Activated naive CD4-positive, alpha-beta T cell (primary cell): ENCODE results near the gene MTMR3.

Source experiments
- DNase-seq, 4 experiments: peaks; one replicate each; lab custom pipeline; 2025; lab: John Stamatoyannopoulos, UW

The MTMR3 gene

DNA sequence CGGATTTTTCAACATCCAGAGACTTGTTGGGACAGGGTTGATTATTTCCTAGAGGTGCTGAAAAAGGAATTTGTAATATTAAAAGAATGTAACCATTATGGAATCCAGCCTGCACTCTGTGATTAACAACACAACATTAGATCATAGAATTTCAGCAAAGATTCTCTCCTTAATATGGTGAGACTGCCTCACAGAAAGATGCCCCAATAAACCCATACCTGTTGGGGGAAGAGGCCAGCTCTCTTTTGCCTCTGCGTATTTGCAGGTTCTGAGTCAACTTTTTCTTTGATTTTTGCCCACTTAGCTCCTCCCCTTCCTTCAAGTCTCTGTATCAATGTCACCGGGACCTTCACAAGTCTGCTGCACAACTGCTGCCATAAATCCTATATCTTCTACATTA lies 12.4 kb upstream of the MTMR3 start:
- no peak for DNase-seq

DNA sequence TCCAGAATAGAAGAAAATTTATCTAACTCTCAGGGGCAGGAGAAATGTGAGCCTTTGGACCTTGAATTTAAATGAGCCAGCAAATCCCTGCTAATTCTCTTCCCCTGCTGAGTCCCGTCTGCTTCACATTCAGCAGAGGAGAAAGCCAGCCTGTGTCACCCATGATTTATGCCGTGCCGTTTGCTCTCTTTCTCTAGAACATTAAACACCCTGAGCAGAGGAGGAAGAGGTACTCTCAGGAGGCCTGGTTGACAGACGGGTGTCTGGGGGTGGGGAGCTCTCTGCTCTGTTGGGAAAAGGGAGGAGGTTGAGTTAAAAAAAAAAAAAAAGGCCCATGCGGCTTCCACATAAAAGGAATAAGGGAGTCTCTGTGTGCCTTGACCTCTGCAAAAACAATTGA lies 11.3 kb upstream of the MTMR3 start:
- DNase-seq, result no peak

DNA sequence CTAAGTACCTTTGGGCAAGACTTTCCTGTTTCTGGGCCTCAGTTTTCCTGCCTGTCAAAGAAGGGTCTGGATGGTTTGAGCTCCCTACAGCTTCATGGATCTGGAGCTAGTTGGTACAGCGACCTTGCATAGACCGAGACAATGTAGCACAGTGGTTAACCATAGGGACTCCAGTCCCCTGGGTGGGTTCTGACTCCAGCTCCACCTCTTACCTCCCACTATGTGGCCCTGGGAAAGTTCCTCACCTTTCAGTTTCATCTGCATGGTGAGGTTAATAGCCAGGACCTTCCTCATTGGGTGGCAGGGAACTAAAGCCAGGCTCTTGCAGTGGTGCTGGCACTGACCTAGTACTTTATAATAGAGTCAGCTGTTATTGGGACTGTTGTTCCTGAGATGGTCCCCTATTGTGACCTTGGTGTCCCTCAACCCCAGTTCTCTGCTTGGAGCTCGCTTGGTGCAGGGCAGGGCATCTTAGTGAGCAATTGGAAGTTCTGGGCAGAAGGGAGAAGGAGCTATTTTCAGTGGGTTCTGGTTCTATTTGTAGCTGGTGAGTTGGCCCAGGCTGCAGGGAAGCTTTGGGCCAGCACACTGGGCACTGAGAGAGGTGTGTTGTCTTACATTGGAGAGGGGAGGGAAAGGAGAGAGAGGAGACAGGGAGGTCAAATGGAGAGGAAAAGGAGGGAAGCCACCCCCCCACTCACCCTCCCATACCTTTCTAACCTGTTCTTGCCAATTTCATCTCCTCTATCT lies 10.7 kb upstream of the MTMR3 start:
- no peak for DNase-seq

DNA sequence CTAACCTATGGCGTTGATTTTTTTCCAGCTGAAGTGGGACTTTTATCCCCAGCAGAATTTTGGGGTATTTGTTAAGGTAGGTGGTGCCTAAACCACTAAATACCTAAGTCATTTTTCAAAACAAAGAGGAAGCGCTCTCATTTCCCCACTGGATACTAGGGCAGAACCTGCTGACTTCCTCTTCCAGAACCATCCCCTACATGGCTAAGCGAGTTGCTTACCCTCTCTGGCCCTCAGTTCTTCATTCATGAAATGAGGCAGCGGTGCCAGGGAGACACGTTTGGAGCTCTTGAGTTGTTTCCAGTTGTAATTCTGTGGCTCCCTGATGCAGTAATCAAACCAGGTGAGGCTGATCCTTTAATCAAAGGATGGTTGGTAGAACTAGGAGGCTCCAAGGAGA lies 10.0 kb upstream of the MTMR3 start:
- DNase-seq, result no peak

DNA sequence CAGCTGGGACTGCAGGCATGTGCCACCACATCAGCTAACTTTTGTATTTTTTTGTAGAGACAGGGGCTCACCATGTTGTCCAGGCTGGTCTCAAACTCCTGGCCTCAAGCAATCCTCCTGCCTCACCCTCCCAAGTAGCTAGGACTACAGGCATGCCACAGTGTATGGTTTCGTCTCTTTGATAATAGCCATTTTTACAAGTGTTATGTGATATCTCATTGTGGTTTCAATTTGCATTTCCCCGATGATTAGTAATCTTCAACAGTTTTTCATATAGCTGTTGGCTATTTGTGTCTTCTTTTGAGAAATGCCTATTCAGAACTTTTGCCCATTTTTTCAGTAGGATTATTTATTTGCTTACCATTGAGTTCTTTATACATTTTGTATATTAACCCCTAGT lies 9.0 kb upstream of the MTMR3 start:
- DNase-seq, result no peak

DNA sequence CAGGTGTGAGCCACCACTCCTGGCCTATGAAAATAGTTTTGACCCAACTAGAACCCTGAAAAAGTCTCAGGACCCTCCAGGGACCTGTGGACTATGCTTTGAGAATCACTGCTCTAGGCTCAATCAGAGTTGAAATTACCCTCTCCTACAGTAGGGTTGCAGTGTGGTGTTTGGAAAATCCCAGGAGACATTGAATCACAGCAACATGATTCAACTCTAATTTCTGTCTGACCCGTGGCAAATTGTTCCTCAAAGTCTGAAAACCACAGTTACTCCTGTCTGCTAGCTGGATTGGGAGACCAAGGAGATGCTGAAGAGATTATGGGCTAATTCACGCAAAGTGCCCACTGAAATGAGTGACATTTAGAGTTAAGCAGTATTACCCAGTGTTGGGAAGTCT lies 5.4 kb upstream of the MTMR3 start:
- DNase-seq, result no peak

DNA sequence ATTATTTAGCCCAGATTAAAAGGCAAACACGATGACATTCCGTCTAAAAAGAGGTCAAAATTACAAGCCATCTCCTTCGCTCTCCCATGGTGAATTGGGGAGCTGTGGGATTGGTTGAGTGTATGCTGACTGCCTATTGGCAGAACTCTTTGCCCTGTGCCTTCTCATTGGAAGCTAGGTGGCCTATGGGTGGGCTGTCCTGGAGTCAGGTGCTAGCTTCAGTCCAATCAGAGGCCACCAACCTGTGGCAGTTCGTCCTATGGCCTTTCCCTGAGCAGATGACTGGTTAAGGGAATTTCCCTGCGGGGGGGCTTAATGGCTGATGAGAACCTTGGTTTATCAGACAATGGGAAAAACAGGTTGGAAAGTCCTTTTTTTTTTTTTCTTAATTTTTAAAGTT lies 3.2 kb upstream of the MTMR3 start:
- no peak for DNase-seq

DNA sequence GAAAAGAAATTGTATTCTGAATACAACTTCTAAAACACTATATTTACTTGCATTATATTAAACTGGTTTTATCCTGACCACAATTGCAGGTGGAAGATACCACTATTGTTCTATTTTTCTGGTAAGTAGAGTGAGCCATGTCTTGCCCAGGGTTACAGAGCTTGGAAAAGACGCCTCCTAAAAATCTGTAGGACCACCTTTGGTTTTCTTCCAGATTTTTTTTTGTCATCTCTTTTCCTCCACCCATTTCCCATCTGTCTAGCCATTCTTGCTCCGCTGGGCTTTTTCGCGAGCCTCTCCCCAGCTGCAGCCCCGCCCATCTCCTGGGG lies 294 bp upstream of the MTMR3 start:
- no peak for DNase-seq

DNA sequence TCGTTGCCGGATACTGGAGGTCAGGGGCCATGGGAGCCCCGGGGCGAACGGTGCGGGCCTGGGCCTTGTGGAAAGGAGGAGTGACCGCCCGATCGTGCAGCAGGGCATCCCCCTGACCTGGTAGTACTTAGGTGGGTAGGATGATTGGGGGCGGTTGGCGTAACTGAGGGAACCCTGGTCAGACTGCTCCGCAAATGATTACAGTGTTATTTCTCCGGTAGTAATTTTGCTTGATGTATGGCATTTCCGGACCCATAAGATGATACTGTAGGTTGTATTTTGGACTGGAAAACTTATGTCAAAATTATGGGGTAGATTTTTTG lies 762 bp downstream of the MTMR3 start:
- no peak for DNase-seq

DNA sequence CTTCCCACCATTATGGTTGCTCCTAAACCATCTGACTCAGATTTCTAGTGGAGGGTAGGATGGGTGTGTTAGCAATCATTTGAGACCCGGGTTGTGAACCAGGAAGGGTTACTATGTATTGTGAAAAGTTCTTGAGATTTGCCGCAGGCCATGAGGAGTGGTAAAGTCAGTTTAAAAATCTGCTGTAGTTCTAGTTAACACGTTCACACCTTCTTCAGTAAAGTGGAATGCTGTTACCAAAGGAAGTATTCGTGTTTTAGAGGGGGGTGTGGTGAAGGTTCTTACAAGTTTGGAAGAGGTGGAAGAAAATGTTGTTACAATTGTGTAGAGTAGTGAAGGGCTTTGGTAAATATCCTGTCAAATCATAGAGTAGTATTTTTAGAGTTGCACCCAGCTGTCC lies 2.6 kb downstream of the MTMR3 start:
- DNase-seq, result no peak

DNA sequence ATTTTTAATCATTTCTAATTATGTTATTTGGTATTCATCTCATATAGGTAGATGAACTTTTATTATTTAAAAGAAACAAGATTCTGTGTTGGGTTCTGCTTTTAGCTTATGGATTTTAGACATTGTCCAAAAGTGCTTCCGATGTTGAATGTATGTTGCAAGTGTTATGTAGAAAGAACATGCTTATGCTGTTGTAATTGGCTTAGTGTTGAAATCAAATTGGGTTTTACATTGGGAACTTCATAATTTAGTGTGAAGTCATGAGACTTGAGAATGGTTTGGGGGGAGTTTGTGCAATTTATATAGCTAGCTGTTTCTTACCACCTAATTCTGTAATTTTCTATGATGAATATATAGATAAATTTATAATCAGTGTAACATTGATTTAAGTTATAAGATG lies 3.6 kb downstream of the MTMR3 start:
- no peak for DNase-seq

DNA sequence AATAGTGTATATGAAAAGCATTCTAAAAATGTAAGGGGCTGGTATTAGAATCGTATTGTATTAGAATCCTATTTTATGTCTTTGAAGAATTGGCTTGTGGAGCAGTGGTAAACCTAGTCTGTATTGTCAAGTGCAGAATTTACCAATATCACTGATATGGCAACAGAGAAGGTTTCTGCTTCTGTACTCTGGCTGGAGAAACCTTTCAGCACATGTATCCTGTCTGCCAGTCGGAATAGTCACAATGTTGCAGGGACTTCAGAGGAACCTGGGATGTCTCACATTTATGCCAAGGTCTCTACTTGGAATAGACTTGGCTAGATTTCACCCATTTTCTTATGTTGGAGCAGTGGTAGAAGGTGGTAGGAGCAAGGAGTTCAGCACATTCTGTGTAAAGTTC lies 4.4 kb downstream of the MTMR3 start:
- no peak for DNase-seq

DNA sequence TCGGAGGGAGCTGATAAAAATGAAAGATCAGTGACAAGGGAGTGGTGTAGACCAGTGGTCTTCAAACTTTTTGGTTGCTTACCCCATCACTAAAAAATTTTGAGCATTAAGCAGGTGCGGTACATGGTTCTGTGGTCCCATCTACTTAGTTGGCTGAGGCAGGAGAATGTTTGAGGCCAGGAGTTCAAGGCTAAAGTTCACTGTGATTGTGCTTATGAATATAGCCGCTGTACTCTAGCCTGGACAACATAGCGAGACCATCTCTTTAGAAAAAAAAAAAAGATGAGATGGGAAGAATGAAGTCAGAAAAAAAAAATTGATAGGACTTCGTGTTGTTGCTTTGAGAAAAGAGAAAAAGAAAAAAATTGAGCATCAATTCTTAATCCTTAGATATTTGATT lies 7.8 kb downstream of the MTMR3 start:
- DNase-seq, result no peak

DNA sequence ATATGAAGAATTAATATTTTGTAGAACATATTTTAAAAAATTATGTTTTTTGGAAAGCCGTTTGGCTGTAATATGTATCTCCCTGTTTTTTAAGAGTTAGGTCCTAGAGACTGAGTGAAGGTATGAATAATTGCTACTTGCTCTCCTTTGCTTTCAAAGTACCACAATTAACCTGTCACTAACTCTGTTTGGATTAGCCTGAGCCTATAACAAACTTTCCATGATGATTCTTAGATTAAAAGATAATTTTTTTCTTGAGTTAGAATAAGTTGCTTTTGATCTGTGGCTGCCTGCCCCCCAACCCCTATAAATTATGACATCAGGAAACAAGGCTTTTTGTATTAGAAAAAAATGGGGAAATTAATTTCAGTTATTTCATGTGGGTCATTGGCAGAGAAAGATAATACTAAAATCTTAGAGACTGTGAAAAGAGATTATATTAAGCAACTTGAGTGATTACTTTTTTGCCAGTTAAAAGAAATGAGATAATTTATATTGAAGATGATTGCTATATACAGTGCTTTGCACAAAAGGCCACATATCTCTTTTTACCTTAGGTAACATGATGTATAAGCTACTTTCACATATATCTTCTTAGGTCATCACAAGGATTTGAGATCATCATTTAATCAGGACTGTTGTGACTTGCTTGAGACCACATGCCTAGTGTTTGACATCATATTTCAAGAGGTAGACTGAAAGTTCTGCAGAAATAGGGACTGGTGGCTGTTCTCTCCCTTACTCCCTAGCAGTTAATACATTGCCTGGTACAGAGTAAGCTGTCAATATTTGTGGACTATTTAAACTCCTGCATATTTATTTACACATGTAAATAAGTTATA lies 9.6 kb downstream of the MTMR3 start:
- DNase-seq, result no peak

DNA sequence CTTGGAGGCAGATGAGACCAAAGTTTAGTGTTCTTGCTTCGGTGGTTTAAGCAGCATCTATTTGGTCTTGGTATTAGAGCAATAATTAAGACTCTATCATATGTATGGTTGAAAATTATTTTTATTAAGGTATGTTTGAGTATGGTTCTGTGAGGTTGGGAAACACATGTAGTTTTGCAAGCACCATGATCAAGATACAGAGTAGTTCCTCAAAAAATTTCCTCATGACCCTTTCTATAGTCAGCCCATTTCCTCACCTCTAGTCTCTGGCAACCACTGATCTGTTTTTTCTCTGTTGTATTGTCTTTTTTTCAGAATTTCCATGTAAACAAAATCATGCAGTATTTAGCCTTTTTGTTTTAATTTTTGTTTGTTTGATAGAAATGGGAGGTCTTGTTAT lies 18.4 kb downstream of the MTMR3 start:
- no peak for DNase-seq

DNA sequence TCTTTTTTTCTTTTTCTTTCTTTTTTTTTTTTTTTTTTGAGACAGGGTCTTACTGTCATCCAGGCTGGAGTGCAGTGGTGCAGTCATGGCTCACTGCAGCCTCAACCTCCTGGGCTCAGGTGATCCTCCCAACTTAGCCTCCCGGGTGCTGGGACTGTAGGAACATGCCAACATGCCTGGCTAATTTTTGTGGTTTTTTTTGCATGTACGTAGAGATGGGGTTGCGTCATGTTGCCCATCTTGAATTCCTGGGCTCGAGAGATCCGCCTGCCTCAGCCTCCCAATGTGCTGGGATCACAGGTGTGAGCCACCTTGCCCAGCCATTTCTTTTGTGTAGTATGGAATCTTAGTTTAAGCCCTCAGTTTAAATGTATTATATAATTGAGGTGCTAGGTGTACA lies 20.4 kb downstream of the MTMR3 start:
- no peak for DNase-seq

DNA sequence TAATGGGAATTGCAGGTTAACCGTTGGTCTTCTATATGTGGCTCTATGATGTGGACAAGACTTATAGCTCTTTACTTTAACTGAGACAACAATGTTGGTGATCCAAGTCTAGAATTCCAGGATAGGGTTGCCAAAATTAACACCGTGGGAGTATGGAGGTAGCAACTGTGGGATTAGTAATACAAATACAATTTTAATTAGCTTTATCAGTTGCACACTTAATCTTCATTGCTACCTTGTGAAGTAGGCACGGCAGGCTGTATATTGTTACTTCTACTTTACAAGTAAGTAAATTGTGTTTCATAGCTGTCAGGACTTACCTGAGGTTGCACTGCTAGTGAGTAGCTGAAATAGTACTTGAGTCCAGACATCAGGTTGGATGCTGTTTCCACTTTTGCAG lies 21.0 kb downstream of the MTMR3 start:
- no peak for DNase-seq

DNA sequence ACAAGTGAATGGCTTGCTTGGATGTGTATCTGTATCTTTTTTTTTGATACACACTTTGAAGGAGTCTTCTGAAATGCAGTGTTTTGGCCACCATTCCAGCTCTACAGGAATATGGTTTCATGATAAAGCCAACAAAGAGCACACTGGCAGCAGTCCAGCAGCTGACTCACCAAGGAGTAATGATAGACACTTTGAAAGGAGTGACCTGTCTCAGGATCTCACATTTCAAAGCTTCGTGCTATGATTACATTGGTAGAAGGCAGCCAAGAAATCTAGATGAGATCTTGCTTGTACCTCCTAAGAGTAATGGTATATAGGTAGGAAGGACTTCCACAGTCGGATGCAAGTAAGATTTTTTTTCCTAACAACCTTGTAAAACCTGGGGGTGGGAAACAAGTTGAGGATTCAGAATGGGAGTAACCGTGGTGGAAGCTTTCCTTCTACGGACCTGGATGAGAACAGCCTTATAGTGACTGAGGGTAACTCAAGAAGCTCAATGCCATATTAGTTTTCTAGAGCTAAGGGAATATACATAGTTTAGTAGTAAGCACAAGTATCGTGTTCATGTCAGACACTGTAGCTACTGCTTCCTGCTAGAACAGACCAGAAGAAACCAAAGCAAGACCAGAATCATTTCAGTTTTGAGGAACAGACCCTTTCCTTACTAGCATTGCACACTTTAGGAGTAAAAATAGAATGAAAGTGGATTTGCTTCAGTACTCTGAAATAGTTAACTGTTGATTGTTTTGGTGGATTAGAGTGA lies 25.0 kb downstream of the MTMR3 start:
- DNase-seq, result no peak

DNA sequence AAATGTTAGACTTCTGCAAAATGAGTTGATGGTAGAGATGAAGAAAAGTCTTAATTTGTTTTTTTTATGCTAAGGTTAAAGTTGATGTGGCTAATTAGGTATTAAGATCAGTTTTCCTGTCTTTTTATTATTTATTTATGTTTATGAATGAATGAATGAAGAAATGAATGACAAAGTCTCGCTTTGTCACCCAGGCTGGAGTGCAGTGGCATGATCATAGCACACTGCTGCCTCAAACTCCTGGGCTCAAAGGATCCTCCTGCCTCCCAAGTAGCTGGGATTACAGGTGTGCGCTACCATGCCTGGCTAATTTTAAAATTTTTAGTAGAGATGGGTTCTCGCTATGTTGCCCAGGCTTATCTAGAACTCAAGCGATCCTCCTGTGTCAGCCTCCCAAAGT lies 29.2 kb downstream of the MTMR3 start:
- no peak for DNase-seq

DNA sequence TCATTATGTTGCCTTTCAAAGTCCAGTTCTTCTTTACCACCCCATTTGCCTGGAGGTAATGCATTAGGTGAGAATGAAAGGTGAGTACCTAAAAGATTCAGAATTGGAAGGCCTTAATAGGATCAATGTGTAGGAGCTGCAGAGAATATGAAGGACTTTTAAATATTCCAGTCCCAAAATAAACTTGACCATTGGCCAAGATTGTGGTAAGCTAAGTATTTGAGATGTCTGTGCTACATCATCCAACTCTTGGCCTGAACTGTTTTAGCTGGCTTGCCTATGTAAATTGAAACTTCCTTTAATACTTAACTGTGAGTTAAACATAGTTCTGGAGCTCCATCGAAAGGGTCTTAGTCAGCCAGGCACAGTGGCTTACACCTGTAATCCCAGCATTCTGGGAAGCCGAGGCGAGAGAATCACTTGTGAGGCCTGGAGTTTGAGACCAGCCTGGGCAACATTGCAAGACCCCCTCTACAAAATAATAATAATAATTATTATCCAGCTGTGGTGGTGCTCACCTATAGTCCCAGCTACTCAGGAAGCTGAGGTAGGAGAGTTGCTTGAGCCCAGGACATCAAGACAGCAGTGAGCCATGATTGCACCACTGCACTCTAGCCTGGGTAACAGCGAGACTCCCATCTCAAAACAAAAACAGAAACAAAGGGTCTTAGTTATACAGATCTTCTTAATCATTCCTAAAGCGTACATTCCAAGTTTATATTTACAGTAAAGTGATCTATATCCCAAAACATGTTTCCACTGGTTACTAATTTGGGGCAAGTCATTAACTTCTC lies 29.8 kb downstream of the MTMR3 start:
- DNase-seq, result no peak

DNA sequence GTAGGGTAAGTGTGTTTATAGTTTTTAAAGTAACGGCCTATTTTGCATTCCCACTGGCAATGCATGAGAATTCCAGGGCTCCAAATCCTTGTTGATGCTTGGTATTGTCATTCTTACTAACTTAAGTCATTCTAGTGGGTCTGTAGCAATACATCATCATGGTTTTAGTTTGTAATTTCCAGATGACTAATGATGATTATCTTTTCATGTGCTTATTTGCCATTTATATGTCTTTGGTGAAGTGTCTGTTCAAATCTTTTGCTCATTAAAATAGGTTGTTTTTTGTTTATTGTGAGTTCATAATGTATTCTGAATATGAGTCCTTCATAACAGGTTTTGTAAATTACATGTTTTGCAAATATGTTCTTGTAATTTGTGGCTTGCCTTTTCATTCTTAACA lies 31.2 kb downstream of the MTMR3 start:
- no peak for DNase-seq

DNA sequence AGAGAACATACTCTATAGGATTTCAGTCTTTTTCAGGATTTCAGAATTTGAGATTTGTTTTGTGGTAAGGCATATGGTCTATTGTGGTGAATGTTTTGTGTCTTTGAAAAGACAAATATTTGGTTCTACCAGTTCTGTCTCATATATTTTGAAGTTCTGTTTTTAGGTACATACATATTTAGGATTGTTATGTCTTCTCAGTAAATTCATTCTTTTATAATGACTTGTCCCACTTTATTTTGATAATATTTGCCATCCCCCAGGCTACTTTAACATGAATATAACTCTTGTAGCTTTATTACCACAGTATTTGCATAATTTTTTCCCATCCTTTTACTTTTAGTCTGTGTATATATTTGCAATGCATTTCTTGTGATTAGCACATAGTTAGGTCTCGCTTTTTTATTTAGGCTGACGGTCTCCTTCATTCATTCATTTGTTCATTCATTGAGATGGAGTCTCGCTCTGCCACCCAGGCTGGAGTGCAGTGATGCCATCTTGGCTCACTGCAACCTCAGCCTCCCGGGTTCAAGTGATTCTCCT lies 32.1 kb downstream of the MTMR3 start:
- DNase-seq, result no peak
